SIG-M5 treated with dmso at 0.1 percent for 504 hours (cell line): Measurements from ENCODE around the gene SKOR1.
A peak's percentile ranks its signal among the peaks of the same experiment; 100 is the strongest.

ENCODE experiments used
- DNase-seq: peaks from one replicate; lab custom pipeline; 2025; ENCODE audit not compliant: unreplicated experiment; lab: John Stamatoyannopoulos, UW

The SKOR1 gene

GRCh38 chr15:67852418-67852817 is 27.1 kb downstream of the SKOR1 start:
- no peak for DNase-seq

GRCh38 chr15:67853454-67853853 is 28.1 kb downstream of the SKOR1 start:
- DNase-seq: no peak

- DNase-seq: no peak
Measured at GRCh38 chr15:67854358-67854757, 29.0 kb downstream of the SKOR1 start.

GRCh38 chr15:67855842-67856241 is 30.5 kb downstream of the SKOR1 start:
- DNase-seq: no peak

- DNase-seq: no peak
Measured at GRCh38 chr15:67857220-67857619, 31.9 kb downstream of the SKOR1 start.

- DNase-seq: no peak
Measured at GRCh38 chr15:67859331-67859946, 34.1 kb downstream of the SKOR1 start.

- no peak for DNase-seq
Measured at GRCh38 chr15:67861983-67862382, 36.7 kb downstream of the SKOR1 start.

- no peak for DNase-seq
Measured at GRCh38 chr15:67862750-67863441, 37.6 kb downstream of the SKOR1 start.

GRCh38 chr15:67863442-67863987 is 38.2 kb downstream of the SKOR1 start:
- DNase-seq: peak; percentile 61

- no peak for DNase-seq
Measured at GRCh38 chr15:67865331-67865730, 40.0 kb downstream of the SKOR1 start.

GRCh38 chr15:67865766-67866165 is 40.5 kb downstream of the SKOR1 start:
- no peak for DNase-seq

- no peak for DNase-seq
Measured at GRCh38 chr15:67869701-67870100, 44.4 kb downstream of the SKOR1 start.

- DNase-seq: no peak
Measured at GRCh38 chr15:67870868-67871408, 45.6 kb downstream of the SKOR1 start.

- DNase-seq: no peak
Measured at GRCh38 chr15:67873777-67874176, 48.5 kb downstream of the SKOR1 start.

GRCh38 chr15:67878712-67879206 is 53.5 kb downstream of the SKOR1 start:
- no peak for DNase-seq

- DNase-seq: no peak
Measured at GRCh38 chr15:67879440-67880129, 54.3 kb downstream of the SKOR1 start.

GRCh38 chr15:67880651-67881182 is 55.4 kb downstream of the SKOR1 start:
- peak; percentile 87 for DNase-seq

- peak; percentile 84 for DNase-seq
Measured at GRCh38 chr15:67882487-67883233, 57.4 kb downstream of the SKOR1 start.

- DNase-seq: no peak
Measured at GRCh38 chr15:67883234-67883773, 58.0 kb downstream of the SKOR1 start.

- no peak for DNase-seq
Measured at GRCh38 chr15:67884009-67884408, 58.7 kb downstream of the SKOR1 start.
